HEK293 (cell line): ENCODE measurements around the gene SLC44A1.

Experiments used
- PRDM4 ChIP-seq: fragments of 450-650 bp; formaldehyde crosslinking; IDR thresholded peaks from 2 replicates; pipeline ENCODE4 v1.5.1; 2017; ENCODE audit warnings: missing biosample characterization, missing genetic modification characterization
- ZBTB17 ChIP-seq: fragments of 450-650 bp; formaldehyde crosslinking; IDR thresholded peaks from 2 replicates; pipeline ENCODE4 v1.5.1; 2016; ENCODE audit warnings: missing biosample characterization, missing genetic modification characterization
- ZNF670 ChIP-seq: fragments of 450-650 bp; formaldehyde crosslinking; IDR thresholded peaks from 2 replicates; pipeline ENCODE4 v1.5.1; 2016; ENCODE audit warnings: missing biosample characterization, missing genetic modification characterization, low read depth
- ZNF776 ChIP-seq: fragments of 450-650 bp; formaldehyde crosslinking; IDR thresholded peaks from 2 replicates; pipeline ENCODE4 v1.5.0; 2017; ENCODE audit warnings: missing biosample characterization, missing genetic modification characterization, borderline replicate concordance
- ZNF785 ChIP-seq: fragments of 450-650 bp; formaldehyde crosslinking; IDR thresholded peaks from 2 replicates; pipeline ENCODE4 v1.5.1; 2016; ENCODE audit warnings: missing biosample characterization, missing genetic modification characterization

DNA sequence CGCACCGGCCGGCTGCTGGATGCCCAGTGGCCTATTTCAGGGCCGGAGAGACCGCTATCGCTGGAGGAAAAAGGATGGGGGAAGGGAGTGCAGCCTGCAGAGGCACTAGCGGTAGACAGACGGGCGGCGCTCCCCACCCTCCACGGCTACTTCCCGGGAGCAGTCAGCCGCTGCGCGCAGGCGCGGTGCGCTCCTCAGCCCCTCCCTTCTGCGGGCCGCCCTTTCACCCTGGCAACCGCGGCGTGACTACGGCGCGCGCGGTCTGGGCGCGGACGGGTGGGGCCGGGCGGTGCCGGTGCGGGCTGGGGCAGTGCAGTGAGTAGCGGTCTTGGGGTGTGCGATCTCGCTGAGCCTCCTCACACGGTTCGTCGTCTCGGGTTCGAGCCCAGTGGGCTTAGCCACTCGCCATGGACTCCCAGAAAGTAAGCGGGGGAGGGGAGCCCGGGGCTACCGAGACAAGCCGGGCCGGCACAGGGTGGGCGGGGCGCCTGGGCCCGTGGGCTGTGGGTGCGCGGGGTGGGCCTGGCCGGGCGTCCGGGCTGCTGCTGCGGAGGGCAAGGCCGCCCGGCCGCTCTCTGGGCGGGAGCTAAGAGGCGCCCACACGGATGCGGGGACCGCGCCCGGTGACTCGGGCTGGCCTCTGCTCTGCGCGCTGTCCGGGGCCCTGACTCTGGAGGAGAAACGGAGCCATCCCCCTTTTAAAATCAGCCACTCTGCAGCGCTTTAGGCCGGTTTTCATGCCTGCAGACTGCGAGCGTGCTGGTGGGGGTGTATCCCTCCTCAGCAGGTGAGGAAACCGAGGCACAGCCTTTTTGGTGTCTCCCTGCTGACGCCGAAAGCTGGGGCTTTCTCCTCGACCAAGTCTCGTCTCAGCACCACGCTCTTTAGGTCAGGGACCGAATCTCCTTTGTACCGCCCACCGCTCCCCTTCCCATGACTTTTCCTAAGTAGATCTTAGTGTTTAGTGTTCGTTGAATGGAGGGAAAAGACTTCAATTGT lies 203.7 kb downstream of the SLC44A1 start, which contains the start of gene FSD1L:
- TF ChIP-seq ZBTB17 (no peak), ZNF670 (tag by site-specific recombination) (no peak), PRDM4 (tag by site-specific recombination) (no peak), ZNF785 (tag by site-specific recombination) (no peak), ZNF776 (tag by site-specific recombination) (no peak)
